ENCODE measurements around the gene MGAT4B.
A peak's percentile ranks its signal among the peaks of the same experiment; 100 is the strongest.

The MGAT4B gene

GRCh38 chr5:179812135-179812825, 5.6 kb upstream of the MGAT4B start:
- DNase-seq (ENCODE audit: low spot score): no peak

- peak; percentile 80 for DNase-seq (ENCODE audit: low spot score)
Observed at GRCh38 chr5:179805529-179806249, 977 bp downstream of the MGAT4B start.

GRCh38 chr5:179805070-179805528, 1.6 kb downstream of the MGAT4B start:
- no peak for DNase-seq (ENCODE audit: low spot score)

- no peak for DNase-seq (ENCODE audit: low spot score)
Observed at GRCh38 chr5:179804555-179804947, 2.1 kb downstream of the MGAT4B start.

- no peak for DNase-seq (ENCODE audit: low spot score)
Observed at GRCh38 chr5:179803651-179804554, 2.8 kb downstream of the MGAT4B start.

- no peak for DNase-seq (ENCODE audit: low spot score)
Observed at GRCh38 chr5:179802950-179803562, 3.6 kb downstream of the MGAT4B start.

- DNase-seq (ENCODE audit: low spot score): no peak
Observed at GRCh38 chr5:179802207-179802883, 4.3 kb downstream of the MGAT4B start.

GRCh38 chr5:179801304-179802206, 5.1 kb downstream of the MGAT4B start:
- DNase-seq (ENCODE audit: low spot score): no peak

- no peak for DNase-seq (ENCODE audit: low spot score)
Observed at GRCh38 chr5:179800696-179801201, 5.9 kb downstream of the MGAT4B start.

GRCh38 chr5:179800071-179800695, 6.5 kb downstream of the MGAT4B start:
- DNase-seq (ENCODE audit: low spot score): no peak

GRCh38 chr5:179799644-179799973, 7.1 kb downstream of the MGAT4B start:
- no peak for DNase-seq (ENCODE audit: low spot score)

- no peak for DNase-seq (ENCODE audit: low spot score)
Observed at GRCh38 chr5:179798771-179799643, 7.7 kb downstream of the MGAT4B start.

GRCh38 chr5:179798144-179798770, 8.4 kb downstream of the MGAT4B start:
- no peak for DNase-seq (ENCODE audit: low spot score)

- no peak for DNase-seq (ENCODE audit: low spot score)
Observed at GRCh38 chr5:179797741-179798140, 8.9 kb downstream of the MGAT4B start.

GRCh38 chr5:179796877-179797608, 9.6 kb downstream of the MGAT4B start:
- DNase-seq (ENCODE audit: low spot score): no peak

- peak; percentile 84 for DNase-seq (ENCODE audit: low spot score)
Observed at GRCh38 chr5:179795863-179796833, 10.5 kb downstream of the MGAT4B start.
